Stimulated activated CD8-positive, alpha-beta memory T cell treated with anti-CD3 and anti-CD28 coated beads, Interleukin-12 subunit alpha, Interleukin-12 subunit beta, amount 100 ng/mL, for 4 hours (primary cell): ENCODE measurements around the gene PNRC1.
"Not testable (repeated sequence)": the region's sequence is repeated elsewhere in the genome, so short reads cannot be mapped to it uniquely, and the experiment has no call there.

ENCODE experiments used
- DNase-seq: peaks from one replicate; pipeline ENCODE4 v3.0.0-alpha.2; 2020; ENCODE audit warnings: low read depth

The PNRC1 gene

DNA sequence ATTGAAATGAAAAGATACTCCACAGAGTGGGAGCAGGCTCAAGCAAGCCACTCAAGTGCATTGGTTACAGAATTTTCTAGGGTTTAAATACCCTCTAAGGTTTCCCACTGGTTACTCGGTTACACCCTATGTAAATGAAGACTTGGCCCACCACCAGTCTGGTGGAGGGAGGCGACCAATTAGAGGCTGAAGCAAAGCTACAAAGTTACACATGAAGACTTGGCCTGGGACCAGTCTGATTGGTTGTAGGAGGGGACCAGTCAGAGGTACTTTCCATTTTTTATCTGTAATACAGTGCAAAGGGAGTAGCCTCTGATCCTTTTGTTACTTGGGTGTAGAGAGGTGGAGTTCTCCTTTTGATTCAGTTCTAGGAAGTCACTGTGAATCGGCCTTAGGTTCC, 29.7 kb downstream of the PNRC1 start:
- no peak for DNase-seq

GRCh38 chr6:89111933-89112332, 31.4 kb downstream of the PNRC1 start:
- no peak for DNase-seq

DNA sequence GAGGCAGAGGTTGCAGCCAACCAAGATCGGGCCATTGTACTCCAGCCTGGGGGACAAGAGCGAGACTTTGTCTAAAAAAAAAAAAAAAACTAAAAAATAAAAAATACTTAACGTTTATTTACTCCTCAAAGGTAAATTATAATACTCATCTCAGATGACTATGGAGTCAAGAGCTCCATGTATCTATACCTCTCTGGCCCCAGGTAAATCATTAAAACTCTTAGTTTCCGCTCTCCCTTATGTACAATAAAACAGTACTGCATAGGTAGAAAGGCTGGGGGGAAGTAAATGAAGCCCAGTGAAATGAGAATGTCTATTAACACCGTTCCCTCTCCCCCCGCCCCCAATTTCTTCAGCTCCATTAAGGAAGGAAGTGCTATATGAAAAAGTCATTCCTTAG, 36.2 kb downstream of the PNRC1 start:
- no peak for DNase-seq

GRCh38 chr6:89117211-89118108, 36.9 kb downstream of the PNRC1 start, which contains the start of gene SRSF12:
SRSF12 (minus strand) TSS chr6:89118071; CDS start chr6:89117887, 184 bp downstream.
- DNase-seq, result peak; percentile 18

- no peak for DNase-seq
These were observed 38.4 kb downstream of the PNRC1 start for GRCh38 chr6:89118931-89119330.

GRCh38 chr6:89120371-89120770, 39.8 kb downstream of the PNRC1 start:
- DNase-seq, result no peak

GRCh38 chr6:89121934-89122333, 41.4 kb downstream of the PNRC1 start:
- no peak for DNase-seq

DNA sequence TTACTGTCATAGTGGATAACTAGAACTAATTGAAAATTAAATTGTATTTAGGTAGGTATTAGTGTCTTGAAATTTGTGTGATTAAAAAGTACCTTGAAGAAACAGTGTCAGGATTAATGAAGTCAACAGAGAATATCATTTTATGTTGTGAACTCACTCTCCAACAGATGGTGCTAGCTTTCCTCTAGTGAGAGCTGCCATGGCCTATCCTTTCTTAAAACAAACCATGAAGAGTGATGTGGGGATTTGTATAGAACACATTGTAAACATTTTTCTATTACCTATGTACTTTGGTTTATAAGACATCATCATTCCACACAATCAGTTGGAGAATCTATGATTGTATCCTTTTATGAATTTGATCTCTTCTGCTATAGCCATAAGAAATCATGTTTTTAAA, 42.1 kb downstream of the PNRC1 start:
- DNase-seq, result no peak

DNA sequence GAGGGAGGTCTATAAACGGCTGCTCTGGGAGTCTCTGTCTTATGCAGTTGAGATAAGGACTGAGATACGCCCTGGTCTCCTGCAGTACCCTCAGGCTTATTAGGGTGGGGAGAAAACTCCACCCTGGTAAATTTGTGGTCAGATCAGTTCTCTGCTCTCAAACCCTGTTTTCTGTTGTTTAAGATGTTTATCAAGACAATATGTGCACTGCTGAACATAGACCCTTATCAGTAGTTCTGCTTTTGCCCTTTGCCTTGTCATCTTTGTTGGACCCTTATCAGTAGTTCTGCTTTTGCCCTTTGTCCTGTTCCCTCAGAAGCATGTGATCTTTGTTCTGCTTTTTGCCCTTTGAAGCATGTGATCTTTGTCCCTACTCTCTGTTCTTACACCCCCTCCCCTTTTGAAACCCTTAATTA, 47.7 kb downstream of the PNRC1 start:
- not testable (repeated sequence) for DNase-seq

- DNase-seq, result no peak
These were observed 51.0 kb downstream of the PNRC1 start for GRCh38 chr6:89131599-89131998.

DNA sequence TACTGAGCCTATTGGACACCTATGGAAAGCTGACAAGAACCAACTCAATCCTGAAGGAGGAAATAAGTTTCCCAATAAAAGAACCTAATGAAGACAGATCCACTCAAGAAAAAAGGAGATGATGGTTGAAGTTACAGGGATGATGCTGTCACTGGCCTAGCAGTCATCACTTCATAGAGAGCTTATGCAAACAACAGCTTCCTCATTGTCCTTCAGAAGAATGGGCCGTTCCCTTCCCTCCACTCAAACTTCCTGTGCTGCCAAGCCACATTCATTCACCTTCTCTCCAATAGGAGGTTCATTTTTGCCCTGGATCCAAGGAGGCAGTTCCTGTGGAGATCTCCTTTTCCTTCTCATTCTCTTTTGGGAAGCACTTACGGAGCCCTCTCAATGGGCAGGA, 51.5 kb downstream of the PNRC1 start:
- no peak for DNase-seq

GRCh38 chr6:89133981-89134380, 53.4 kb downstream of the PNRC1 start:
- DNase-seq, result no peak

GRCh38 chr6:89134723-89135122, 54.2 kb downstream of the PNRC1 start:
- no peak for DNase-seq
